ENCODE results near the gene RBM19.

Gene RBM19

GRCh38 chr12:113766879-113767878 lies 198.9 kb downstream of the RBM19 start:
- no peak overlapping the region for H3K9ac ChIP-seq (ENCODE audit: low read length)
- H3K27me3 ChIP-seq (ENCODE audit: control insufficient read depth, insufficient read depth, low read length), result peaks cover 9% of the 10 kb centered on the region
- H3K4me1 ChIP-seq (ENCODE audit: control insufficient read depth, insufficient read depth, low read length), result peaks cover 17% of the 10 kb centered on the region
- H3K9me3 ChIP-seq (ENCODE audit: control insufficient read depth, insufficient read depth, low read depth, low read length), result no peaks in the 10 kb centered on the region
- no peak overlapping the region for H3K4me3 ChIP-seq (ENCODE audit: low read depth, low read length)
- no peaks in the 10 kb centered on the region for H3K36me3 ChIP-seq (ENCODE audit: control insufficient read depth, insufficient read depth, low read length)
- H3K27ac ChIP-seq (ENCODE audit: low read depth, low read length), result no peak overlapping the region; the same call in 1 of the 2 replicates
